Activated naive CD4-positive, alpha-beta T cell treated with anti-CD3 and anti-CD28 coated beads, Interleukin-2, amount 50 U/mL, for 24 hours (primary cell): ENCODE results near the gene UBE2O.
A peak's percentile ranks its signal among the peaks of the same experiment; 100 is the strongest.

Experiments used
- H3K27ac Mint-ChIP-seq: one replicate; pipeline ENCODE4 v1.8.0; 2021; ENCODE audit warnings: mild to moderate bottlenecking, mixed read lengths
- H3K27me3 Mint-ChIP-seq: one replicate; pipeline ENCODE4 v1.8.0; 2021; ENCODE audit warnings: mixed read lengths
- H3K36me3 Mint-ChIP-seq: one replicate; pipeline ENCODE4 v1.8.0; 2021; ENCODE audit warnings: mixed read lengths
- H3K4me1 Mint-ChIP-seq: one replicate; pipeline ENCODE4 v1.8.0; 2021; ENCODE audit warnings: mixed read lengths
- H3K4me3 Mint-ChIP-seq: one replicate; pipeline ENCODE4 v1.8.0; 2021; ENCODE audit warnings: mild to moderate bottlenecking, mixed read lengths
- H3K9me3 Mint-ChIP-seq: one replicate; pipeline ENCODE4 v1.8.0; 2021; ENCODE audit warnings: mixed read lengths

Gene UBE2O

GRCh38 chr17:76420356-76421043 is 32.5 kb downstream of the UBE2O start:
- H3K4me1 Mint-ChIP-seq = peaks cover 28% of the 10 kb centered on the region
- H3K4me3 Mint-ChIP-seq = no peak overlapping the region

GRCh38 chr17:76419576-76420260 is 33.2 kb downstream of the UBE2O start:
- Mint-ChIP-seq H3K27me3 (no peaks in the 10 kb centered on the region), H3K4me1 (peaks cover 25% of the 10 kb centered on the region), H3K4me3 (no peak overlapping the region), H3K9me3 (no peaks in the 10 kb centered on the region), H3K27ac (no peak overlapping the region), H3K36me3 (peaks cover 4% of the 10 kb centered on the region)

More at GRCh38 chr17:76420356-76421043, 32.5 kb downstream of the UBE2O start:
- Mint-ChIP-seq H3K27me3 (no peaks in the 10 kb centered on the region), H3K27ac (no peak overlapping the region), H3K9me3 (no peaks in the 10 kb centered on the region), H3K36me3 (peaks cover 7% of the 10 kb centered on the region)

- Mint-ChIP-seq H3K27ac (no peak overlapping the region), H3K9me3 (no peaks in the 10 kb centered on the region), H3K4me1 (peaks cover 21% of the 10 kb centered on the region)
Observed at GRCh38 chr17:76417499-76418143, 35.3 kb downstream of the UBE2O start.

GRCh38 chr17:76416899-76417298 is 36.1 kb downstream of the UBE2O start:
- Mint-ChIP-seq H3K36me3 (peaks cover 4% of the 10 kb centered on the region), H3K27ac (no peak overlapping the region), H3K9me3 (no peaks in the 10 kb centered on the region), H3K4me3 (no peak overlapping the region), H3K27me3 (no peaks in the 10 kb centered on the region), H3K4me1 (peaks cover 21% of the 10 kb centered on the region)

More at GRCh38 chr17:76417499-76418143, 35.3 kb downstream of the UBE2O start:
- peaks cover 4% of the 10 kb centered on the region for H3K36me3 Mint-ChIP-seq
- H3K4me3 Mint-ChIP-seq = no peak overlapping the region
- H3K27me3 Mint-ChIP-seq = no peaks in the 10 kb centered on the region

GRCh38 chr17:76416457-76416856 is 36.5 kb downstream of the UBE2O start:
- H3K36me3 Mint-ChIP-seq = peaks cover 4% of the 10 kb centered on the region
- H3K4me3 Mint-ChIP-seq = no peak overlapping the region
- H3K9me3 Mint-ChIP-seq = no peaks in the 10 kb centered on the region
- no peak overlapping the region for H3K27ac Mint-ChIP-seq
- H3K27me3 Mint-ChIP-seq = no peaks in the 10 kb centered on the region
- H3K4me1 Mint-ChIP-seq = peaks cover 21% of the 10 kb centered on the region

GRCh38 chr17:76415786-76416185 is 37.2 kb downstream of the UBE2O start:
- no peak overlapping the region for H3K4me3 Mint-ChIP-seq
- no peaks in the 10 kb centered on the region for H3K27me3 Mint-ChIP-seq
- H3K27ac Mint-ChIP-seq = no peak overlapping the region
- no peaks in the 10 kb centered on the region for H3K9me3 Mint-ChIP-seq
- H3K36me3 Mint-ChIP-seq = peaks cover 4% of the 10 kb centered on the region
- H3K4me1 Mint-ChIP-seq = peaks cover 21% of the 10 kb centered on the region

- H3K9me3 Mint-ChIP-seq = no peaks in the 10 kb centered on the region
- peaks cover 4% of the 10 kb centered on the region for H3K36me3 Mint-ChIP-seq
- peaks cover 13% of the 10 kb centered on the region for H3K4me1 Mint-ChIP-seq
- no peaks in the 10 kb centered on the region for H3K27me3 Mint-ChIP-seq
- H3K4me3 Mint-ChIP-seq = no peak overlapping the region
- peak overlapping the region; percentile 17 for H3K27ac Mint-ChIP-seq
Observed at GRCh38 chr17:76414334-76415295, 38.3 kb downstream of the UBE2O start.

- no peak overlapping the region for H3K4me3 Mint-ChIP-seq
- peaks cover 16% of the 10 kb centered on the region for H3K4me1 Mint-ChIP-seq
- H3K27me3 Mint-ChIP-seq = no peaks in the 10 kb centered on the region
- H3K36me3 Mint-ChIP-seq = no peaks in the 10 kb centered on the region
- H3K27ac Mint-ChIP-seq = no peak overlapping the region
- no peaks in the 10 kb centered on the region for H3K9me3 Mint-ChIP-seq
Observed at GRCh38 chr17:76411247-76411646, 41.7 kb downstream of the UBE2O start.

GRCh38 chr17:76410328-76410965 is 42.5 kb downstream of the UBE2O start:
- Mint-ChIP-seq H3K4me3 (no peak overlapping the region), H3K27ac (no peak overlapping the region), H3K9me3 (no peaks in the 10 kb centered on the region), H3K4me1 (peaks cover 16% of the 10 kb centered on the region), H3K36me3 (no peaks in the 10 kb centered on the region), H3K27me3 (no peaks in the 10 kb centered on the region)

GRCh38 chr17:76408037-76408849 is 44.7 kb downstream of the UBE2O start:
- peak overlapping the region; percentile 35 for H3K27ac Mint-ChIP-seq

GRCh38 chr17:76407509-76407908 is 45.4 kb downstream of the UBE2O start:
- H3K36me3 Mint-ChIP-seq = peaks cover 2% of the 10 kb centered on the region
- H3K27ac Mint-ChIP-seq = no peak overlapping the region
- H3K4me3 Mint-ChIP-seq = no peak overlapping the region
- H3K9me3 Mint-ChIP-seq = no peaks in the 10 kb centered on the region
- peaks cover 16% of the 10 kb centered on the region for H3K4me1 Mint-ChIP-seq
- no peaks in the 10 kb centered on the region for H3K27me3 Mint-ChIP-seq

More at GRCh38 chr17:76408037-76408849, 44.7 kb downstream of the UBE2O start:
- no peaks in the 10 kb centered on the region for H3K9me3 Mint-ChIP-seq
- no peak overlapping the region for H3K4me3 Mint-ChIP-seq
- peaks cover 16% of the 10 kb centered on the region for H3K4me1 Mint-ChIP-seq
- H3K27me3 Mint-ChIP-seq = no peaks in the 10 kb centered on the region
- peaks cover 2% of the 10 kb centered on the region for H3K36me3 Mint-ChIP-seq

- Mint-ChIP-seq H3K36me3 (peaks cover 2% of the 10 kb centered on the region), H3K4me1 (peaks cover 16% of the 10 kb centered on the region), H3K27me3 (no peaks in the 10 kb centered on the region), H3K9me3 (no peaks in the 10 kb centered on the region), H3K4me3 (no peak overlapping the region), H3K27ac (no peak overlapping the region)
Observed at GRCh38 chr17:76405967-76406647, 46.8 kb downstream of the UBE2O start.

GRCh38 chr17:76405607-76405966 is 47.4 kb downstream of the UBE2O start:
- peaks cover 16% of the 10 kb centered on the region for H3K4me1 Mint-ChIP-seq
- H3K4me3 Mint-ChIP-seq = no peak overlapping the region
- no peaks in the 10 kb centered on the region for H3K27me3 Mint-ChIP-seq
- H3K9me3 Mint-ChIP-seq = no peaks in the 10 kb centered on the region
- H3K27ac Mint-ChIP-seq = no peak overlapping the region
- H3K36me3 Mint-ChIP-seq = peaks cover 2% of the 10 kb centered on the region
